Hypothalamus (tissue), 51 donors: ENCODE measurements around the gene CABLES2.

Experiments
- DNase-seq, 51 donors: peaks; one replicate each; lab custom pipeline; 2025; lab: John Stamatoyannopoulos, UW

The CABLES2 gene

GRCh38 chr20:62353289-62354030 is 53.6 kb downstream of the CABLES2 start:
- no peak for DNase-seq

- peak in 44 of 51 donors; percentile 17 to 89 (median 72) for DNase-seq
These were observed 54.4 kb downstream of the CABLES2 start for GRCh38 chr20:62352402-62353288.

- no peak for DNase-seq
These were observed 55.4 kb downstream of the CABLES2 start for GRCh38 chr20:62351469-62352401.

GRCh38 chr20:62350629-62351422 is 56.3 kb downstream of the CABLES2 start:
- DNase-seq: no peak

- no peak for DNase-seq
These were observed 56.9 kb downstream of the CABLES2 start for GRCh38 chr20:62350098-62350628.

- no peak for DNase-seq
These were observed 57.5 kb downstream of the CABLES2 start for GRCh38 chr20:62349556-62350097.

- no peak for DNase-seq
These were observed 58.5 kb downstream of the CABLES2 start for GRCh38 chr20:62348604-62349003.

GRCh38 chr20:62347445-62347844 is 59.6 kb downstream of the CABLES2 start:
- no peak for DNase-seq

GRCh38 chr20:62347151-62347404 is 60.0 kb downstream of the CABLES2 start:
- no peak for DNase-seq

GRCh38 chr20:62346398-62347150 is 60.5 kb downstream of the CABLES2 start:
- DNase-seq: no peak

GRCh38 chr20:62345681-62346370 is 61.3 kb downstream of the CABLES2 start:
- DNase-seq: no peak

GRCh38 chr20:62344782-62345181 is 62.3 kb downstream of the CABLES2 start:
- no peak for DNase-seq

GRCh38 chr20:62344092-62344491 is 63.0 kb downstream of the CABLES2 start:
- no peak for DNase-seq

- DNase-seq: no peak
These were observed 64.2 kb downstream of the CABLES2 start for GRCh38 chr20:62342910-62343309.

- no peak for DNase-seq
These were observed 67.4 kb downstream of the CABLES2 start for GRCh38 chr20:62339647-62340062.
